COLO668 (cell line): ENCODE results near the gene TNS4.
"Not testable (repeated sequence)": the region's sequence is repeated elsewhere in the genome, so short reads cannot be mapped to it uniquely, and the experiment has no call there.

Experiments used
- DNase-seq: peaks from one replicate; lab custom pipeline; 2025; ENCODE audit not compliant: unreplicated experiment; lab: John Stamatoyannopoulos, UW

The TNS4 gene, protein sequence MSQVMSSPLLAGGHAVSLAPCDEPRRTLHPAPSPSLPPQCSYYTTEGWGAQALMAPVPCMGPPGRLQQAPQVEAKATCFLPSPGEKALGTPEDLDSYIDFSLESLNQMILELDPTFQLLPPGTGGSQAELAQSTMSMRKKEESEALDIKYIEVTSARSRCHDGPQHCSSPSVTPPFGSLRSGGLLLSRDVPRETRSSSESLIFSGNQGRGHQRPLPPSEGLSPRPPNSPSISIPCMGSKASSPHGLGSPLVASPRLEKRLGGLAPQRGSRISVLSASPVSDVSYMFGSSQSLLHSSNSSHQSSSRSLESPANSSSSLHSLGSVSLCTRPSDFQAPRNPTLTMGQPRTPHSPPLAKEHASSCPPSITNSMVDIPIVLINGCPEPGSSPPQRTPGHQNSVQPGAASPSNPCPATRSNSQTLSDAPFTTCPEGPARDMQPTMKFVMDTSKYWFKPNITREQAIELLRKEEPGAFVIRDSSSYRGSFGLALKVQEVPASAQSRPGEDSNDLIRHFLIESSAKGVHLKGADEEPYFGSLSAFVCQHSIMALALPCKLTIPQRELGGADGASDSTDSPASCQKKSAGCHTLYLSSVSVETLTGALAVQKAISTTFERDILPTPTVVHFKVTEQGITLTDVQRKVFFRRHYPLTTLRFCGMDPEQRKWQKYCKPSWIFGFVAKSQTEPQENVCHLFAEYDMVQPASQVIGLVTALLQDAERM

GRCh38 chr17:40501499-40501911 is at the start of gene TNS4:
TSS of gene TNS4 (minus strand) at chr17:40501623. CDS start at chr17:40496425, 5,198 bp downstream.
- DNase-seq = no peak

- no peak for DNase-seq
Measured at GRCh38 chr17:40550608-40551007, 49.2 kb upstream of the TNS4 start.

DNA sequence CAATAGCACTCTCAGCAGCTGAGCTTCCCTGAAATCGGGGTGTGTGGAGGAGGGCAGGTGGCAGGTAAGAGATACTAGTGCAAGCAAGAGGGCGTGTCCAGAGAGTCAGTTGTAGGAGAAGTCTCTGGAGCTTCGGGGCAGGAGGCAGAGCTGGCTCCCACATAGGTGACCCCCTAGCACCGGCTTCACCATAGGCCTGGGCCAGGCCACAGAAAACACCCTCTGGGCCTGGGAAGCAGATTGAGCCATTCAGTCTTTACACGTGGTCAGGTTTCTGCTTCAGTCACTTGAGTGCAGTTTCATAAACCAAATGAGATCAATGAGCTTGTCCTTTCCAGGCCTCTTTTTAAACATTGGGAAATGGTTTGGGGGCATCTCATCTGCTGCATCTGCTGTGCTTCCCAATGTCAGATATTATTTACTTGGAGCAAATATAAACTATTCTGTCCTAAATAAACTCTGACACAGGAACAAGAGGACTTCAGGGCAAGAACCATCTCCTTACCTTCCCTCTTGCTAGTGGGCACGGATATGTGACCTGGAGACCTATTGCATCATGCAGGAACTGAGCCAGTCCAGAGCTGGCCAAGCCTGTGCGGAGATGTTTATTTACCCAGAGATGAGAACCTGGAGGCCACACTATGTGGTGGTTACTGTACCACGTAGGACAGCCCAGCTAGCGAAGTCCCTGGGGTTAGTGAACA is 47.7 kb upstream of the TNS4 start:
- peak; percentile 49 for DNase-seq

DNA sequence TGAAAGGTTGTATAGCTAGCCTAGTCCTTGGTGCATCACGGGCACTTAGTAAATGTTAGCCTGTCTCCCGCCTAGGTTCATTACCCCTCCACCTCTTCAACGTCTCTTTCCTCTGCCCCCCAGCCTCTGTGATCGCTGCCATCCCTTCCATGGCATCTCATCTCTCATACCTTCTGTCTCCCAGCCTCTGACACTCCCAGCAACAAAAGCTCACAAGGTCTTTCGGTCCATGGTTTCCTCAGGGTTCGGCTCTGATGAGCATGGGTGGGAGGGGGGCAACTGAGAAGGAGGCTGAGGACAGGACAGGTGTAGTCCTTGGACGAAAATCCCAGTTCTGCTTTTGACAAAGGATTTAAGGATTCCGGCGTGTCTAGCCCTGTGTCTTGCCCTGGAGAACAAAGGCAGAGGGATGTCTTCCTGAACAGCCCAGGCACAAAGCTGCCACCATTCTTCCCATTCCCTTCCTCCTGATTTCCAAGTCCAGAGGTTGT is 47.1 kb upstream of the TNS4 start:
- DNase-seq = no peak

DNA sequence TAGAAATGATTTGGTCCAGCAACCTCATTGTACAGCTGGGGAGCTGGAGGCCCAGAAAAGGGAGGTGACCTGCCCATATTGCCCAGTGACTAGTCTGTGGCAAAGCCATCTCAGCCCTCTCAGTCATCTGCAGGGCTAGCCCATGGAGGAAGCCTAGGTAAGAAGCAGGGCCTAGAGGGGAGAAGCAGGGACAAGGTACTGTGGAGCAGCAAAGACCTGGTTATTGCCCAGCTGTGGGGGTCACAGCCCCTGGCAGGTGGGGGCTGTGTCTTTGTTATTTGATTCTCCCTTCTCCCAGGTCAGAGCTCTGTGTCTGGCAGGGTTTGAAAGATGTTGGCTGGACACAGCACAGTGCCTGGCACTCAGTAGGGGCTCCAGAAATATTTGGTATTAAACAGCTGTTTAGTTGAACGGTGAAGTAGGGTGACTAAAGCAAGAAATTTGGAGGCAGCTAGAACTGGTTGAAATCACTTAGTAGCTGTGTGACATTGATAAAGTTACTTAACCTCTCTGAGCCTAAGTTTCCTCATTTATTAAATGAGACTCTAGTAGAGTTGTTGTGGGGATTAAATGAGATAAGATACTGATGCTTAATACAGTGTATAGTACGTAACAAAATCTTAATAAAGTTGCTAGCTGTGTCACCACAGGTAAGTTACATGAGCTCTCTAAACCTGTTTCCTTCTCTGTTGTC is 46.5 kb upstream of the TNS4 start:
- DNase-seq = no peak

DNA sequence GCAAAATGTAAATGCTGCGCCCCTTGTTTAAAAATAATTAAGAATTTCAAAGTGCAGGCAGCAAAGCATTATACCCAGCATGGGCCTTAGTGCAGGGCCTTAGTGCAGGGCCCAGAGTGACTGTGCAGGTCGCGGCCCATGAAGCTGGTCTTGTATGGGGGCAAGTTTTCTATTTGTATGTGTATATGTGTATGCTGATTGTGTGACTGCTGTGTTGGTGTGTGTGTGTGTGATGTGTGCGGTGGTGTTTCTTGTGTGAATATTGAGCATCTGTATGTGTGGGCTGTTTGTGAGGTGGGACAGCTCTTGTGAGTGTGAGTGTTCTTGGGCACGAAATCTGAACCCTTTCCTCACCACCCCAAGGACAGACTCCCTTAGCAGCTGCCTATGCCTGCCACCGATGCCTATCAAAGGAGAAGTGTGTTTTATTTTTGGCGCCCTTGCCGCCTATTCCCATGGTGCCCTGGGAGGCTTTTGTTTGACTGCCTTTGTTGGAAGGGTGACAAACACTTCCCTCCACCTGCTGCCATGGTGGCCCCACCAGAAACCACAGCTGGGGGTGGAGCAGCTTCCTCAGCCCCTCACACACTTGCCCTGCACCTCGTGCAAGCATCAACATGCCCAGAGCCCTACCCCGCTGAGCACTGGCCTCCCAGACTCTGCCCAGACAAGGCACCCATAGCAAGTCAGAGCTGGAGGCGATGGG is 45.8 kb upstream of the TNS4 start:
- peak; percentile 82 for DNase-seq

- DNase-seq = not testable (repeated sequence)
Measured at GRCh38 chr17:40546497-40546896, 45.1 kb upstream of the TNS4 start.

DNA sequence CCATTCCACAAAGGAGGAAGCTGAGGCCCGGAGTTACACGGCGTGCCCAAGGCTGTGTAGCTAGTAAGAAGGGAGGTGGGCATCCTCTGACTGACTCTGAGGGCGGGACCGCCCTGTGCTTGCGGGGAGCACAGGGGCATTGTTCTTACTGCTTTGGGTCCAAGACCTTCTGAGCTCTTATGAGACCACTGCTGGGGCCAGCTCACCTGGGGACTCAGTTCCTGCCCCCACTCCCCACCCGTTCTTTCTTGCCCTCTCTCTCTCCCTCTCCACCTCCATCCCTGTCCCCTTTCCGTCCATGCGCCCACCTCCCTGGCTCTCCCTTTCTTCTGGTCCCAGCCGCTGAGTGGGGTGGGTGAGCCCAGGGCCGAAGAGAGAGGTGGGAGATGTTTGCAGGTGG is 44.2 kb upstream of the TNS4 start:
- DNase-seq = no peak

DNA sequence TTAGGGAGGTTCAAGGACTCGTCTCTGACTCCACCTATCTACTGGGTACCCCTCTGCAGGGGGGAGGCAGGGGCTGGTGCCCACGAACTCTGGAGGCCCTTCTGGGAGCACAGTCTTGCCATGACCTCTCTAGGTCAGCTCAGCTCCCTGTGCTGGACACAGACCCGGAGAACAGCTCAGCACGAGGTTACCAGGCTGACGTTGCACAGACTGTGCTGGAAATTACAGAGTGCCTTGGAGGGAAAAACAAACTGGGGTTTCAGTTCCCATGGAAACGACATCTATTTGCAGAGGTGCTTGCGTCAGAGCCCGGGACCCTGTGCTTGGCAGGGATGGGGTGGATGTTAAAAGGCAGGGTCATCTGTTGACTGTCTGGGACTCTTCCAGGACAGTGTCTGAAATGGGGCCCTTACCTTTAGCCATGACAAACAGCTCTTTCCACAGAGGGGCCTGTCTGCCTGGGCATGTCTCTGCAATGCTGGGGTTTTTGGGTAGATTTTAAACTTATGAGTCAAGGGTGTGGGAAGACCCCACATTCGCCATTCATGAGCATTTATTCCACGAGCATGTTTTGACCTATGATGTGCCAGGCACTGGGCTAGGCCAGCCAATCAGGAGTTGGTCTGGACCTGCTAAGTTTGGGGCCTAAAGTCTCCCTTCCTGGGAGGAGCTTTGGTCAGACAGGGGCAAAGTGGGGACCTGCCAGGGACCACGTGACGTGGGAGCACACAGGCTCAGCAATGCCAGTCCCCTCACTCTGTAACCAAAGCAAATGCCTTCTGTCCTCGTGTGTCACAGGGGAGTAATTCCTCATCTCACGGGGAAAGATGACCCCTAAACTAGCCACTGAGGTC is 41.4 kb upstream of the TNS4 start:
- DNase-seq = no peak

DNA sequence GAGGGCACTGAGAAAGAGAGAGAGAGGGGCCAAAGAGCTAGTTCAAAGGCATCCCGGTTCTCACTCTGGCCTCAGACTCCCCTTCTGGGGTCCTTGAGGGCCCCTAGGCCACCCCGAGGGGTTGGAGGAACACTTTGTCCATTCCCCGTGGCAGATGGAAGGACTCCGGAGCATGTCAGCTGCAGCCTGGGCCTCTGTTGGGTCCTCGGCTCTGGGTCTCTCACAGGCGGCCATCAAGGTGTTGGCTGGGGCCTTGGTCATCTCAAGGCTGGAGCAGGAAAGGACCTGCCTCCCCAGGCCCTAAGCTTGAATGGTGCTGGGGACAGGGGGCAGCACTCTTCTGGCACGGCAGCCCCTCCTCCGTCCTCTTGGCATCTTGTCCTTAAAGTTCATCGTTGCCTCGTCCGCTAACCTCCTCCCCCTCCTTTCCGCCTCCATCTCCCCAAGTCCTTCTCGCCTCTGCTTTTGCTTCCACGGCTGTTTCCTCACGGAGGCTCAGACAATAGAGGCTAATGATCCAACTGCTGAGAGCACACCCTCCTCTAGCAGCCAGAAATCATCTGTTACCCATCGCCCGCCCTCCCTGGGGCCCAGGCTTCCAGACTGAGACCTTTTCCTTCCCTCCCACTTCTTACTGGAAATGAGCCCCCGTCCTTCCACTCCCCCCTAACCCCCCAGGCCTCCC is 40.6 kb upstream of the TNS4 start:
- no peak for DNase-seq

DNA sequence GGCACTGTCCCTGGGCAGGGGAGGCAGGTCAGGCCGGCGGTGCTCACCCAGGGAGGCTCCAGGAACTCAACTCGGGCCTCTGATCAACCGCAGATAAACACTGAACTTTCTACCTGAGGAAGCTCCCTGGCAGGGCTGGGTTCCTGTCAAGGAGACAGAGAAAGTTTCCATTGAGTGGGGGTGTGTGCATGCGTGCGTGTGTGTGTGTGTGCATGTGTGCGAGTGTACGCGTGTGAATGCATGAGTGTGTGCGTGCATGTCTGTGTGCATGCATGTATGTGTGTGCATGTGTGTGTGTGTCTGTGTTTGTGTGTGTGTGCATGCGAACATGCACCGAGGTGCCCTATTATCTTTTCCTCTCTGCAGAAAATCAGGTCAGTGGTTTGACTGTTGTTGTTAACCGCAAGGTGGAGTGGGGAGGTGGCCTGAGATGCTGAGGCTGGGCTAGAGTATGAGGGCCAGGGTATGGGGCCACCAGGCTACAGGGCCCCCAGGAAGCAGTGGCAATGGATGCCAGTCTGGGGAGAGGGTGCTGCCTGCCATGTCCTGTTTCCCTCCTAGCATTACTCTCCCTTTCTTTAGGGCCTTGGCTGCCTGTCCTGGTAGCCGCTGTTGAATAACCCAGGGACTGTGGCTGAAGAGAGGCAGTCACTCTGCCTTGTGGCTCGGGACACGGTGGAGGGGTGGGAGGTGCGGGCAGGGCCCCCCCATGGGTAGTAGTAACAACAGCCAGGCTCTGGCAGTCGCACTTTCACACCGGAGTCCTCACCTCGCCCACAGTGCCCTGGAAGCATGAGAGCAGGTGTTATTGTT is 39.8 kb upstream of the TNS4 start:
- DNase-seq = no peak

GRCh38 chr17:40540448-40540847 is 39.0 kb upstream of the TNS4 start:
- no peak for DNase-seq

GRCh38 chr17:40539711-40540411 is 38.4 kb upstream of the TNS4 start:
- no peak for DNase-seq

DNA sequence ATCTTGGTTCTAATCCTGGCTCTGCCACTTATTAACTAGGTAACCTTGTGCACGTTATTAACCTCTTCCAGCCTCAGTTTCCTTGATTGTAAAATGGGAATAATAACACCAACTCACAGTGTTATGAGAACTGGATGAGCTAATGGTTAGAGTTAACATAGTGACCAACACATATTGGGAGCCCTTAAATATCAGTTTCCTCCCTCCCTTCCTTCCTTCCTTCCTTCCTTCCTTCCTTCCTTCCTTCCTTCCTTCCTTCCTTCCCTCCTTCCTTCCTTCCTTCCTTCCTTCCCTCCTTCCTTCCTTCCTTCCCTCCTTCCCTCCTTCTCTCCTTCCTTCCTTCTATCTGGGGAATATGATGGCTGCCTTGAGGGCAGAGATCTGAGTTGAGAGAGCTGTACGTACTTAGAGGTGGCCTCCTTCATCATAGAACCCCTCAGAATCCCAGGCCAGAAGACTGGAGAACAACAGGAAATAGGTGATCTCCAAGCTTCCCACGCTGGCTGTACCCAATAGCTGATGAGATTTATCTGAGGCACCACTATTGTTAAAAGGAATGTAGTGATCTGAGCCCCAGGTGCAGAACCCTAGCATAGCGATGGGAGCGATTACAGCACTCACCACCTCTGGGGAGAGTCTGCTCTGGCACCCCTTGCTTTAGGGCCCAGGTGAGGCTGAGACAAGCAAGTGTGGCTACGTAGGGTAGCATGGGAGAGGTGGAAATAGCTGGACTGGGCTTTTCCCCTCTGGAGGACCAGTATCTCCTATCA is 37.7 kb upstream of the TNS4 start:
- no peak for DNase-seq

DNA sequence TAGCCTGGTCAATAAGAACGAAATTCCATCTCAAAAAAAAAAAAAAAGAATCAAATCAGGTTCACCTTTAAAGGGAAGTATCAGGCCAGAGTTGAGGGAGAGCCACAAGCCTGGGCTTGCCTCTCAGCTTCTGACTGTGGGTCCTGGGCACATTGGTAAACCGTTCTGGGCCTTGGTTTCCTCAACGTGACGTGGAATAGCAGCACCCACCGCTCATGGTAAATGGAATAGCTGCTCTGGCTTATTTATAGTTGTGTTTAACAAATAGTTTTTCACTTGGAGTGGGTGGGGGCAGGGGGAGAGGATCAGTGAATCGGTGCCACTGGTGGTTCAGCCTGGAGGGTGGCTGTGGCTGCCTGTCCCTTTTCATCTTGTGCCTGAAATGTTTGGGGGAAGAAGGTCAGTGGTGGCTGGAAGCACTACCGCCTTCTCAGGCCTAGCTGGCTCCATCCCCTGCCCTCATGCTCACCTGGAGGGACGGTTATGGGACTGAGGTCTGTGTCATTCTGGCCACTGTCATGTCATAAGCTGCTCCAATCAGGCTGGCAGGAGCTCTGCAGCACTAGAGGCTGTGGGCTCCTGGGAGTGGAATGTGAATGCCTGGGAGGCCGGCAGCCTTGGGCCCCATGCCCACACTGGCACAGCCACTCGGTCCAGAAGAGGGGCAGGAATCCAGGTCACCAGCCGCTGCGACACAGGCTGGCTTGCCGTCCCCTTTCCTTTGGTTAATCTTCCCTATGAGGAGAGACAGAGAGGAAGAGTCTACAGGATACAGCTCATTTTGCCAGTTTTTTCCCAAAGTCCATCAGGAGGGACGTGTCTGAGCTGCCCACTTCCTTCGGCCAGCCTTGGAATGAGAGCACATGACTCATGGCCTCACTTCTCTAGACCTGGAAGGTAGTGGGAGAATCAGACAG is 36.9 kb upstream of the TNS4 start:
- no peak for DNase-seq
